ENCODE results near the gene COL18A1.

The COL18A1 gene

GRCh38 chr21:45480701-45481500 lies 75.9 kb downstream of the COL18A1 start:
- Histone ChIP-seq H3K9ac (ENCODE audit: low read depth, low read length) (no peak overlapping the region), H2AFZ (ENCODE audit: low read depth, low read length) (no peak overlapping the region)
- no peak for TF ChIP-seq CTCF (IDR thresholded peaks at IDR 0.05; ENCODE audit: borderline replicate concordance, extremely low read depth, low read length, poor library complexity, severe bottlenecking)
- TF ChIP-seq EZH2 (IDR thresholded peaks at IDR 0.05; ENCODE audit: borderline replicate concordance, low read depth, low read length, severe bottlenecking), result no peak

GRCh38 chr21:45481566-45481965 lies 76.6 kb downstream of the COL18A1 start:
- no peak overlapping the region for H3K4me3 ChIP-seq (ENCODE audit: low read depth in 1 of 2, low read length in 2 of 2)
- ATAC-seq (ENCODE audit: insufficient read depth, low read depth) (no peak), DNase-seq (no peak)
- no peak overlapping the region for H2AFZ ChIP-seq (ENCODE audit: low read depth, low read length)
- no peak overlapping the region for H3K9ac ChIP-seq (ENCODE audit: low read depth, low read length)
- no peaks in the 10 kb centered on the region for H3K27me3 ChIP-seq (ENCODE audit: insufficient read depth, low read length, poor library complexity)
- H3K27ac ChIP-seq (ENCODE audit: low read length), result no peak overlapping the region
- no peaks in the 10 kb centered on the region for H3K9me3 ChIP-seq (ENCODE audit: insufficient read depth, low read length, severe bottlenecking)
- TF ChIP-seq CTCF (IDR thresholded peaks at IDR 0.05; ENCODE audit: borderline replicate concordance, extremely low read depth, low read length, poor library complexity, severe bottlenecking) (no peak), EZH2 (IDR thresholded peaks at IDR 0.05; ENCODE audit: borderline replicate concordance, low read depth, low read length, severe bottlenecking) (no peak)
- peaks cover 19% of the 10 kb centered on the region for H3K4me1 ChIP-seq (ENCODE audit: insufficient read depth, low read length)
- H3K36me3 ChIP-seq (ENCODE audit: insufficient read depth, low read length), result no peaks in the 10 kb centered on the region
- no peaks in the 10 kb centered on the region for H4K20me1 ChIP-seq (ENCODE audit: insufficient read depth, low read length)
- H3K79me2 ChIP-seq (ENCODE audit: insufficient read depth, low read length), result no peaks in the 10 kb centered on the region
- no peak overlapping the region for H3K4me2 ChIP-seq (ENCODE audit: insufficient read depth, low read length)

More at GRCh38 chr21:45480701-45481500, 75.9 kb downstream of the COL18A1 start:
- no peak overlapping the region for H3K4me3 ChIP-seq (ENCODE audit: low read depth in 1 of 2, low read length in 2 of 2)
- H3K4me1 ChIP-seq (ENCODE audit: insufficient read depth, low read length), result peaks cover 19% of the 10 kb centered on the region
- H4K20me1 ChIP-seq (ENCODE audit: insufficient read depth, low read length), result no peaks in the 10 kb centered on the region
- ATAC-seq (ENCODE audit: insufficient read depth, low read depth) (no peak), DNase-seq (no peak)
- H3K9me3 ChIP-seq (ENCODE audit: insufficient read depth, low read length, severe bottlenecking), result no peaks in the 10 kb centered on the region
- H3K27ac ChIP-seq (ENCODE audit: low read length), result no peak overlapping the region
- H3K4me2 ChIP-seq (ENCODE audit: insufficient read depth, low read length), result no peak overlapping the region
- H3K27me3 ChIP-seq (ENCODE audit: insufficient read depth, low read length, poor library complexity), result no peaks in the 10 kb centered on the region
- H3K36me3 ChIP-seq (ENCODE audit: insufficient read depth, low read length), result no peaks in the 10 kb centered on the region
- no peaks in the 10 kb centered on the region for H3K79me2 ChIP-seq (ENCODE audit: insufficient read depth, low read length)

GRCh38 chr21:45481977-45482898 lies 77.3 kb downstream of the COL18A1 start:
- H3K9me3 ChIP-seq (ENCODE audit: insufficient read depth, low read length, severe bottlenecking), result no peaks in the 10 kb centered on the region
- H3K9ac ChIP-seq (ENCODE audit: low read depth, low read length), result no peak overlapping the region
- no peak overlapping the region for H3K27ac ChIP-seq (ENCODE audit: low read length)
- DNase-seq (no peak), ATAC-seq (ENCODE audit: insufficient read depth, low read depth) (no peak)
- H3K36me3 ChIP-seq (ENCODE audit: insufficient read depth, low read length), result no peaks in the 10 kb centered on the region
- no peaks in the 10 kb centered on the region for H4K20me1 ChIP-seq (ENCODE audit: insufficient read depth, low read length)
- H3K4me2 ChIP-seq (ENCODE audit: insufficient read depth, low read length), result no peak overlapping the region
- H3K27me3 ChIP-seq (ENCODE audit: insufficient read depth, low read length, poor library complexity), result no peaks in the 10 kb centered on the region
- TF ChIP-seq EZH2 (IDR thresholded peaks at IDR 0.05; ENCODE audit: borderline replicate concordance, low read depth, low read length, severe bottlenecking), result no peak
- TF ChIP-seq CTCF (IDR thresholded peaks at IDR 0.05; ENCODE audit: borderline replicate concordance, extremely low read depth, low read length, poor library complexity, severe bottlenecking), result no peak
- H3K4me1 ChIP-seq (ENCODE audit: insufficient read depth, low read length), result peaks cover 19% of the 10 kb centered on the region
- H2AFZ ChIP-seq (ENCODE audit: low read depth, low read length), result no peak overlapping the region
- H3K4me3 ChIP-seq (ENCODE audit: low read depth in 1 of 2, low read length in 2 of 2), result no peak overlapping the region
- H3K79me2 ChIP-seq (ENCODE audit: insufficient read depth, low read length), result no peaks in the 10 kb centered on the region
